Neural progenitor cell (in vitro differentiated cells): Measurements from ENCODE around the gene ZFP1.

Experiments
- EZH2 ChIP-seq: fragments of 200-600 bp; sonication (generic); IDR thresholded peaks from 2 replicates; pipeline ENCODE4 v1.6.1; 2017; ENCODE audit warnings: antibody characterized with exemption, mild to moderate bottlenecking, moderate library complexity
- EZH2phosphoT487 ChIP-seq: fragments of 200-600 bp; sonication (generic); IDR thresholded peaks from 2 replicates; pipeline ENCODE4 v1.6.1; 2017; ENCODE audit warnings: antibody characterized with exemption
- TF ChIP-seq, protein P1 (sequence below): fragments of 200-600 bp; sonication (generic); IDR thresholded peaks from 2 replicates; pipeline ENCODE4 v1.5.1; 2017; ENCODE audit warnings: antibody characterized with exemption, mild to moderate bottlenecking

DNA sequence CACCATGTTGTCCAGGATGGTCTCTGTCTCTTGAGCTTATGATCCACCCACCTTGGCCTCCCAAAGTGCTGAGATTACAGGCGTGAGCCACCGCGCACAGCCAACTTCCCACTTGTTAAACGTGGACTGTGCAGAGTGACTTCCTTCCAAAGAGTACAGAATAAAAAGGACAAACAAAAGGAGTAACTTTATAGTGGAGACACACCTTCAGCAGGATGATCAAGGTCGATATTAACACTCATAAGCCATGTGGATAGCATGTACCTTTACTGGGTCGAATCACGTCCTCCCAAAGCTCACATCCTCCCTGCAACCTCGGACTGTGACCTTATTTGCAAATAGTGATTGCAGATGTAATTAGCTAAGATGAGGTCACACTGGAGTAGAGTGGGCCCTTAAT, 10.1 kb upstream of the ZFP1 start:
- TF ChIP-seq, protein P1, sequence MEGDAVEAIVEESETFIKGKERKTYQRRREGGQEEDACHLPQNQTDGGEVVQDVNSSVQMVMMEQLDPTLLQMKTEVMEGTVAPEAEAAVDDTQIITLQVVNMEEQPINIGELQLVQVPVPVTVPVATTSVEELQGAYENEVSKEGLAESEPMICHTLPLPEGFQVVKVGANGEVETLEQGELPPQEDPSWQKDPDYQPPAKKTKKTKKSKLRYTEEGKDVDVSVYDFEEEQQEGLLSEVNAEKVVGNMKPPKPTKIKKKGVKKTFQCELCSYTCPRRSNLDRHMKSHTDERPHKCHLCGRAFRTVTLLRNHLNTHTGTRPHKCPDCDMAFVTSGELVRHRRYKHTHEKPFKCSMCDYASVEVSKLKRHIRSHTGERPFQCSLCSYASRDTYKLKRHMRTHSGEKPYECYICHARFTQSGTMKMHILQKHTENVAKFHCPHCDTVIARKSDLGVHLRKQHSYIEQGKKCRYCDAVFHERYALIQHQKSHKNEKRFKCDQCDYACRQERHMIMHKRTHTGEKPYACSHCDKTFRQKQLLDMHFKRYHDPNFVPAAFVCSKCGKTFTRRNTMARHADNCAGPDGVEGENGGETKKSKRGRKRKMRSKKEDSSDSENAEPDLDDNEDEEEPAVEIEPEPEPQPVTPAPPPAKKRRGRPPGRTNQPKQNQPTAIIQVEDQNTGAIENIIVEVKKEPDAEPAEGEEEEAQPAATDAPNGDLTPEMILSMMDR = no peak
- TF ChIP-seq EZH2phosphoT487 = no peak
- no peak for TF ChIP-seq EZH2
